H7 (cell line): ENCODE data around the gene RBM20. TPM values are rescaled to one million over a fixed set of nuclear protein-coding genes. Genes with fewer than 3 reads are reported as not detected.

Source experiments
- DNase-seq: peaks from one replicate; pipeline ENCODE4 v3.0.0; 2012
- H3K27me3 ChIP-seq: 2 replicates; pipeline ENCODE4 v1.6.0; 2011; ENCODE audit warnings: mild to moderate bottlenecking, low read length; ENCODE audit not compliant: control insufficient read depth, insufficient read depth
- H3K36me3 ChIP-seq: replicated peaks from 2 replicates; pipeline ENCODE4 v1.5.1; 2011; ENCODE audit warnings: low read length; ENCODE audit not compliant: control insufficient read depth, insufficient read depth
- H3K4me3 ChIP-seq: 2 replicates; pipeline ENCODE4 v1.5.1; 2011; ENCODE audit warnings: low read depth, mild to moderate bottlenecking, control low read depth, low read length, moderate library complexity; ENCODE audit not compliant: insufficient read depth
- total RNA-seq: library from RNA; depleted of rRNA; stranded (reverse); fragments of >200 nt; shearing (Covaris generic); gene quantifications from 2 replicates; pipeline ENCODE4 v1.2.3, GENCODE V29; 2014

RBM20 gene
- total RNA-seq, 1 experiment from 2014 or later, result 0.52 TPM

GRCh38 chr10:110667620-110668343 lies 23.6 kb downstream of the RBM20 start:
- Histone ChIP-seq H3K27me3 (peaks cover 41% of the 10 kb centered on the region), H3K4me3 (no peak overlapping the region), H3K36me3 (no peaks in the 10 kb centered on the region)
- peak; percentile 42 for DNase-seq

- DNase-seq, result no peak
- Histone ChIP-seq H3K27me3 (peaks cover 45% of the 10 kb centered on the region), H3K36me3 (no peaks in the 10 kb centered on the region), H3K4me3 (no peak overlapping the region)
These were observed 24.3 kb downstream of the RBM20 start for GRCh38 chr10:110668443-110668842.

GRCh38 chr10:110670335-110670734 lies 26.2 kb downstream of the RBM20 start:
- peaks cover 45% of the 10 kb centered on the region for H3K27me3 ChIP-seq
- H3K36me3 ChIP-seq, result no peaks in the 10 kb centered on the region
- DNase-seq, result no peak
- no peak overlapping the region for H3K4me3 ChIP-seq

- peaks cover 45% of the 10 kb centered on the region for H3K27me3 ChIP-seq
These were observed 27.8 kb downstream of the RBM20 start for GRCh38 chr10:110671788-110672579.

GRCh38 chr10:110672580-110672919 lies 28.4 kb downstream of the RBM20 start:
- peak overlapping the region; percentile 45 for H3K4me3 ChIP-seq
- no peak for DNase-seq
- peaks cover 40% of the 10 kb centered on the region for H3K27me3 ChIP-seq
- H3K36me3 ChIP-seq, result no peaks in the 10 kb centered on the region

More at GRCh38 chr10:110671788-110672579, 27.8 kb downstream of the RBM20 start:
- Histone ChIP-seq H3K36me3 (no peaks in the 10 kb centered on the region), H3K4me3 (peak overlapping the region; percentile 45)
- DNase-seq, result peak; percentile 89

- no peak for DNase-seq
- H3K36me3 ChIP-seq, result no peaks in the 10 kb centered on the region
- no peak overlapping the region for H3K4me3 ChIP-seq
- peaks cover 21% of the 10 kb centered on the region for H3K27me3 ChIP-seq
These were observed 31.9 kb downstream of the RBM20 start for GRCh38 chr10:110676016-110676415.

GRCh38 chr10:110679486-110680272 lies 35.5 kb downstream of the RBM20 start:
- peak; percentile 22 for DNase-seq
- Histone ChIP-seq H3K4me3 (no peak overlapping the region), H3K36me3 (no peaks in the 10 kb centered on the region), H3K27me3 (no peaks in the 10 kb centered on the region)

- peak; percentile 33 for DNase-seq
- Histone ChIP-seq H3K27me3 (no peaks in the 10 kb centered on the region), H3K36me3 (no peaks in the 10 kb centered on the region), H3K4me3 (no peak overlapping the region)
These were observed 36.3 kb downstream of the RBM20 start for GRCh38 chr10:110680273-110681020.

- Histone ChIP-seq H3K36me3 (no peaks in the 10 kb centered on the region), H3K4me3 (no peak overlapping the region), H3K27me3 (no peaks in the 10 kb centered on the region)
- DNase-seq, result peak; percentile 86
These were observed 37.0 kb downstream of the RBM20 start for GRCh38 chr10:110681023-110681681.

- H3K27me3 ChIP-seq, result no peaks in the 10 kb centered on the region
- no peaks in the 10 kb centered on the region for H3K36me3 ChIP-seq
- no peak overlapping the region for H3K4me3 ChIP-seq
- no peak for DNase-seq
These were observed 38.2 kb downstream of the RBM20 start for GRCh38 chr10:110682348-110682747.

GRCh38 chr10:110684800-110685446 lies 40.8 kb downstream of the RBM20 start:
- H3K36me3 ChIP-seq, result no peaks in the 10 kb centered on the region
- no peaks in the 10 kb centered on the region for H3K27me3 ChIP-seq
- peak; percentile 37 for DNase-seq
- no peak overlapping the region for H3K4me3 ChIP-seq

GRCh38 chr10:110686047-110686446 lies 41.9 kb downstream of the RBM20 start:
- Histone ChIP-seq H3K36me3 (no peaks in the 10 kb centered on the region), H3K27me3 (no peaks in the 10 kb centered on the region), H3K4me3 (no peak overlapping the region)
- no peak for DNase-seq

- no peaks in the 10 kb centered on the region for H3K27me3 ChIP-seq
These were observed 42.8 kb downstream of the RBM20 start for GRCh38 chr10:110686949-110687348.

More at GRCh38 chr10:110686949-110687348, 42.8 kb downstream of the RBM20 start:
- no peak for DNase-seq
- H3K36me3 ChIP-seq, result no peaks in the 10 kb centered on the region
- no peak overlapping the region for H3K4me3 ChIP-seq
